GM12872 (cell line): ENCODE results near the gene UQCR11.

Source experiments
- TF ChIP-seq, protein P1 (sequence below): IDR thresholded peaks from 3 replicates; pipeline ENCODE4 v1.5.1; 2011; ENCODE audit warnings: low read depth, mild to moderate bottlenecking, low read length, moderate library complexity; ENCODE audit not compliant: insufficient read depth

Gene UQCR11

DNA sequence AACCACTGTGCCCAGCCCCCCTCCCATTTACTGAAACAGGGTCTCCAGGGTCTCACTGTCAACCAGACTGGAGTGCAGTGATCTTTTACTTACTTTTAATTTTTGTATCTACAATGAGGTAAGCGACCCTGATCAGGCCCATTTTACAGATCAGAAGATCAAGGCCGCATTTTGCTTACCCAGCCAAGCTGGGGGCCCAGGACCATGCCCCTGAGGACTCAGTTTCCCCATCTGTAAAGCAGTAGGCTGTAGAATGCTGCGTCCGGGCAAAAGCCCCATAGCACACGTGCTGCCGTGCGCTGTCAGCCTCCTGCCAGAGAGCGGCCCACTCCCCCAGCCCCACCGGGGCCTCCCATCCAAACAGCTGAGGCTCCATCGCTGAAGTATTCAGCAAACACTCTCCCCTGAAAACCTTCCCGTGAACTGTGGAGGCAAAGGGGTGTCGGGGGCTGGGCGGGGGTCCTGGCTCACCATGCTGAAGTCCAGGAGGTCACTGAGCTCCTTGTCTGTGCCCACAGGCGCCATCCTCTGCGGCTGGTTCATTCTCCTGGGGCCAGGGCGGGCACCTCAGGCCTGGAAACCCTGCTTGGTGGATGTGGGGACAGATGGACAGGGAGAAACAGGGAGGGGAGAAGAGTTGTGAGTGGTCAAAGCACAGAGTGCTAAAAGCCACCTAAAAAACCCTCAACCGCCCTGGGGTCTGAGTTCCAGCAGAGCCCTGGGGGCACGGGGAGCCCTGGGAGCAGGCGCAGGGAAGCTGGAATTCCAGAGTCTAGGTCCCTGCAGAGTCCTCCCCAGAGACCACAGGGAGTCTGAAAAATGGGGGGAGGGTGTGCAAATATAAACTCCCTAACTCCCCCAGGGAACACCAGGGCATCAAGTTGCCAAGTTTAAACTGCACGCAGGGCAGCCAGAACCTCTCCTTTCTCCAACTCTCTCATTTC is 44.7 kb upstream of the UQCR11 start:
- TF ChIP-seq, protein P1, sequence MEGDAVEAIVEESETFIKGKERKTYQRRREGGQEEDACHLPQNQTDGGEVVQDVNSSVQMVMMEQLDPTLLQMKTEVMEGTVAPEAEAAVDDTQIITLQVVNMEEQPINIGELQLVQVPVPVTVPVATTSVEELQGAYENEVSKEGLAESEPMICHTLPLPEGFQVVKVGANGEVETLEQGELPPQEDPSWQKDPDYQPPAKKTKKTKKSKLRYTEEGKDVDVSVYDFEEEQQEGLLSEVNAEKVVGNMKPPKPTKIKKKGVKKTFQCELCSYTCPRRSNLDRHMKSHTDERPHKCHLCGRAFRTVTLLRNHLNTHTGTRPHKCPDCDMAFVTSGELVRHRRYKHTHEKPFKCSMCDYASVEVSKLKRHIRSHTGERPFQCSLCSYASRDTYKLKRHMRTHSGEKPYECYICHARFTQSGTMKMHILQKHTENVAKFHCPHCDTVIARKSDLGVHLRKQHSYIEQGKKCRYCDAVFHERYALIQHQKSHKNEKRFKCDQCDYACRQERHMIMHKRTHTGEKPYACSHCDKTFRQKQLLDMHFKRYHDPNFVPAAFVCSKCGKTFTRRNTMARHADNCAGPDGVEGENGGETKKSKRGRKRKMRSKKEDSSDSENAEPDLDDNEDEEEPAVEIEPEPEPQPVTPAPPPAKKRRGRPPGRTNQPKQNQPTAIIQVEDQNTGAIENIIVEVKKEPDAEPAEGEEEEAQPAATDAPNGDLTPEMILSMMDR, result no peak

DNA sequence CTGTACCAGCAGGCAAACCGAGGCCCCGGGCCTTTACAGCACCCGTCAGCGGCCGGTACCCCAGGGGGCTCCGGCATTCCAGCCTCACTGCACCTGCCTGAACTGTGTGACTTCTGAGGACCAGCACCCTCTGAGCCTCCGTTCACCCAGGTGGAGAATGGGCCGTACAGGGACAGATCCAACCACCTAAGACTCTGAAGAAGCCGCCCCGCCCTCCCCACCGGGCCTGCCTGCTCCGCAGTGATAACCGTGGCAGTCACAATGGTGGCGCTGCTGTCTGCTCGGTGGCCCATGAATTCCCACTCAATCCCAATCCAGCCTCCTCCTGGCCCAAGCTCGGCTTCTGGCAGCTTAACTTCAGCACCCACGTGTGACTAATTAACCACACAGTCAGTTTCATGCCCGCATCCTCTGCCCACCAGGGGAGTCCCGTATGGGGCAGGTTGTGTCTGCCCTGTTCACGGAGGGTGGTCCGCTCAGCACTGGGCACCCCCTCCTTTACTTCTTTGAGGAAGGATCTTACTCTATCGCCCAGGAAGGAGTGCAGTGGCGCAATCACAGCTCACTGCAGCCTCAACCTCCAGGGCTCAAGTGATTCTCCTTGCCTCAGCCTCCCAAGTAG is 43.8 kb upstream of the UQCR11 start:
- TF ChIP-seq, protein P1, result no peak

GRCh38 chr19:1648459-1648849 is 43.2 kb upstream of the UQCR11 start:
- TF ChIP-seq, protein P1, result no peak

GRCh38 chr19:1647501-1648458 is 42.5 kb upstream of the UQCR11 start:
- TF ChIP-seq, protein P1, result no peak

DNA sequence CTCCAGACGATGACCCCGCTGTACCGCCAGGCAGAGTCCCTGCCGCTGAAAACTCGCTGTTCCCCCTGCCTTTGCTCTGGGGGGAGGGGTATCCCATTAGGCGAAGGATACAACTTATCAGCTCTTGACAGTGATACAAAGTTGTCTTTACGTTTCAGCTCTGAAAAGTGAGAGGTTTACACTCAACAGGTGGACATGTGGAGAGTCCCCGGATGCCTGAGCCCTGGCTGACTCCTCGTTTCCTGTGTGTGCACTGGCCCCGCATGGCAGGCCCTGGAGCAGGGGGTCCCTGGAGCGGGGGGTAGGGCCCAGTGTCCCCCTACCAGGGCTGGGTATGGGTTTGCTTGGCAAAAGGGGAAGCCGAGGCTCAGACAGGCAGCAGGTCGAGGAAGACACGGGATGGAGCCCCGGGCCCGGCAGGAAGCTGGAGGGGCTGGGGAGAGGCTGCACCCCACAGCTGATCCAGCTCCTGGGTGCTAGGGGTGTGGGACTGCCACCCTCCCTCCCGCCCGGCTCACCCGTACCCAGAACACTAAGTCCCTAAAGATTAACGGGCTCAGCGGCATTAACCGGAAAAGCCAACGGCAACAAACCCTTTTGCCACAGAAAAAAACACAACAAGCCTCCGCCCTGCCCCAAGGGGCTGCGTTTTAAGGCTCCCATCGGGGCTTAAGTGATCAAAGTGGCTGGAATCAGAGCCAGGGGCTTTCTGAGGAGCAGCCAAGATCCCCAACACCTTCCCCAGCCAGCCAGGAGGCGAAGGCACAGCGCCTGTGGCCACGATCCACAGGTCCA is 41.6 kb upstream of the UQCR11 start:
- TF ChIP-seq, protein P1, result no peak

DNA sequence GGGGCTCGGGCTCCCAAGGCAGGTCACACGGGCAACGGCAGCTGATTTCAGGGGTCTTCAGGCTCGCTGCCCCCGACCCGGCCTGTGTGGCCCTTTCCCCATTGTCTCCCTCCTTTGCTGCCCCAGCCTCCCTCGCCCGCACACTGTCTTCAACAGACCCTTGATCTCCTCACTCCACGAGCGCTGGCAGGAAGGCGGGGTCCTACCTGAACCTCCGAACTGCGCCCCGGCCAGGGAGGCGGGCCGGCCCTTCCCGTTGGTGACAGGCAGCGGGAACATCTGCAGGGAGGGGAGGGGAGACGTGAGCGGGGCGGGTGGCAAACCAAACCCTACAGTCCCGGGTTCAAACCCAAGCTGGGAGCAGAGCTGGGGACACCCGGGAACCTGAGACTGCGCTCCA is 40.9 kb upstream of the UQCR11 start:
- TF ChIP-seq, protein P1, result no peak
